ENCODE measurements around the gene POPDC2.
A peak's percentile ranks its signal among the peaks of the same experiment; 100 is the strongest.

Gene POPDC2

GRCh38 chr3:119639494-119640350 lies 20.7 kb downstream of the POPDC2 start:
- DNase-seq: peak in 1 of 5 donors; percentile 66

- peak in 1 of 5 donors; percentile 63 for DNase-seq
Observed at GRCh38 chr3:119637679-119638477, 22.5 kb downstream of the POPDC2 start.

GRCh38 chr3:119636891-119637611 lies 23.3 kb downstream of the POPDC2 start:
- DNase-seq: no peak

DNA sequence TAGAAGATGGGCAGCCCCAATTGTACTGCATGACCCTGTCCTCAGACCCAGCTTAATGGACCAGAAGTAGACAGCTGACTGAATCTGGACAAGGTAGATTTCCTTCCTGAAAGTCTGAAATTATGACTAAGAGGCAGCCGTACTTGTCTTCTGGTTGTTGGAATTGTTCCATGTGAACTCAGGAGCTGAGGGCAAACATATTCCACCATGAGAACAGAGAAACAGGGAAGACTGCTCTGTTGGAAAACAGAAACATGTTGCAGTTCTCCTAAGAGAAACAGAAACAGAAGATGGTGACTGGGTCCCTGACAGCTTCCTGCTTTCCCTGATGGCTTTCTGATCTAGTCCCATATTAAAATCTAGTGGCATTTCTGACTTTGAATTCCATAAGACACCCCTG lies 24.1 kb downstream of the POPDC2 start:
- no peak for DNase-seq

DNA sequence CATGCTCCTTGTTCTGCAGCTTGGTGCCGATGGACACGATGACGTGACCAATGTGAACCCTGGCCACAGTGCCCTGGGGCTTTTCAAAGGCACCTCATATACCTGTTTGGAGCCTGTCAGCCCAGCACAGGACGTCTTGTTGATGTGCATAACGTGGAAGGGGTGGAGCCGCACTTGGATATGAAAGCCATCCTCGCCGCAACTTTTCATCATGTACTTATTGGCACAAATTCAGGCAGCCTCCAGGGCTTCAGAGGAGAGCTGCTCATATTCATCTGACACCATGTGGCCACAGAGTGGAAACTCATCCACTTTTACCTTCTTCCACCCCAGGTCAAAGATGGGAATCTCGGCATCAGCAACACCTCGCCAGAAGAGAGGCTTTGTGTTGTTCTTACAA lies 24.7 kb downstream of the POPDC2 start:
- DNase-seq: no peak

DNA sequence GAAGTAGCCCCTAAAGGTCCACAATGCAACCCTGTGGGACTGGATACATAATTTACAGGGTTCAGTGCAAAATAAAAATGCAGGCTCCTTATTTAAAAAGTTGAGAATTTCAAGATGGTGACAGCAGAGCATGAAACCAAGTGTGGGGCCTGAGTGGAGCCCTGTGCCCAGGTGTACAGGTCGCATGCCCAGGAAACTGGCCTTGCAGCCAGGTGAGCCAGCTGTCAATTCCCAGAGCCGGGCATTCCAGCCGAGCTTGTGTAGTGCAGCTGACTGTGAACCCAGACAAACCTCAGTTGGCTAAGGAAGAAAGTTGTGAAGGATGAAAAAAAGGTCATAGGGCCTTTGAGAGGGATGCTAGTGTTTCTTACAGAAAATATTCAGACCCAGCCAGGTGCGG lies 27.6 kb downstream of the POPDC2 start:
- no peak for DNase-seq

DNA sequence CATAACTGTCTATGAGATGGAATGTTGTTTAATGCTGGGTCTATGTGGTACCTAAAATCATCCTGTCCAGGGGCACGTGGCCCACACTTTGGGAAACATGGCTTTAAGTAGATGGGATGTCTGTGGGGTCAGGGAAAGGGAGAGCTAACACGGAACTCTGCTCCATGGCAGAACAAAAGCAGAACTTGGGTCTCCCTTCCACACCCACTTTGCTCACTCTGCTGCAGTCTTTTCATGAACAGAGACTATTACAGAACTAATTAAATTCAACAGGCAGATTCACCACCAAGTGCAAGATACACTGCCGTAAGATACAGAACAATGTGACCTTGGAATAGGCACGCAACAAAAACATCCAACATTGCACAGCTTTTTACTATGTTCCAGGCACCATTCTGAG lies 28.2 kb downstream of the POPDC2 start:
- DNase-seq: no peak

- no peak for DNase-seq
Observed at GRCh38 chr3:119631516-119631915, 28.9 kb downstream of the POPDC2 start.

DNA sequence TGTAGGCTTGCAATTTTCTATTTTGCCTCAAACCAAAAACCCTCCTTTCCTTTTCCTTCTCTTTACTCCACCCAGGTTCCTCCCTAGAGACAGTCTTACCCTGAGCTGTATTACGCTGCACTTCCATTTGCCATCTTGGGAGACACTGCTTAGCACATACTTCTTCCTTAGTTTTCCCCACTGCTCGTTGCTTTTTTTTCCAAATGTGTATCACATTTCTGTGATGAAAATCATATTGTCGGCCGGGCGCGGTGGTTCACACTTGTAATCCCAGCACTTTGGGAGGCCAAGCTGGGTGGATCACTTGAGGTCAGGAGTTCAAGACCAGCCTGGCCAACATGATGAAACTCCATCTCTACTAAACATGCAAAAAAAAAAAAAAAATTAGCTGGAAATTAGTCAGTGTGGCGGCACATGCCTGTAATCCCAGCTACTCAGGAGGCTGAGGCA lies 29.5 kb downstream of the POPDC2 start:
- no peak for DNase-seq

DNA sequence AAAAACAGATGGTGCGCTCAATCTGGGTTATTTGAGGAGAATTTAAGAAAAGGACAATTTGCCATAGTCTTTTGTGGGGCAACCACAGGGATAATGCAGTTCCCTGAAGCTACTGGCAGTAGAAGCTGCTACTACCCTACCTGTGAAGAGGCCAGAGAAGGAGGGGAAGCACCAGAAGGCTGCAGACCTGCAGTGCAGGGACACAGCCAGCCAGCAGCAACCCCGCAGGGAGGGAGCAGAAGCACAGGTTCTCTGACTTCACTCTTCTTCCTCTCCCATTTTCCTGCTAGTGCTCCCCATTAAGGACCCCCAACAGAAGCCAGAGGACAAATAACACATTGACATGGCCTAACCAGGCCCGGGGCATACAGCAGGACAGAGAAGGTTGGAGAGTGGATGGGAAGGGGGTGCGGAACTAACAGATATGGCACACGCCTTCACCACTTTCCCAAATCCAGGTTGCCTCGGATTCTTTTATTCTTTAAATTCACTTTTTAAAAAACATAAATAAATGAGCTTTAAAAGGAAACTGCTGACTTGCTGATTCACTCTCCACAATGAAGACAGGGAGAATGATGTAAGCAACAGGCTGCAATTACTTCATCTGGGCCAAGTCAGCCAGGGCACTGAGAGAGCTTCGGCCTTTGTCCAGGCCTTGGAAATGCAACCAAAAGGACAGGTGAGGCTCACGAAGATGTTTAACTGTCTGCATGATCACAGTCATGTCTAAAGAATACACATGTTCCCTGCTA lies 30.1 kb downstream of the POPDC2 start:
- peak in 1 of 5 donors; percentile 12 for DNase-seq

- DNase-seq: no peak
Observed at GRCh38 chr3:119628816-119629445, 31.5 kb downstream of the POPDC2 start.

DNA sequence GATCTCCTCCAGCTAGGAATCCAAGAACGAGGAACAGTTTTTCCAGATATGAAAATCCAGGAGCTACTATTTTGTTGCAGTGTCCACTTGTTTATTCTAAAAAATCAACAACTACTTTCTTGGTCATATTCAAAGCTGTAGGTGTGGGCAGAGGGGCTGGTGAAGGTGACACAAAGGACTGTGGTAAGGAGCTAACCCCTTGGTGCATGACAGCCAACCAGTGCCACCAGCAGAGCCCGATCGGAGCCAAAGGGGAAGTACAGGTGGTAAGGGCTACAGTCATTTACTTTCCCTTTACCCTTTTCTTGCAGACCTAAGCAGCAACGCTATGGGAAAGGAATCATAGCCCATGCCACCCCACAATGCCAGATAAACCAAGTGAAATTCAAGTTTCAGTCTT lies 32.0 kb downstream of the POPDC2 start:
- DNase-seq: peak in 1 of 5 donors; percentile 35

- DNase-seq: peak in 1 of 5 donors; percentile 19
Observed at GRCh38 chr3:119627461-119627860, 32.9 kb downstream of the POPDC2 start.

- DNase-seq: no peak
Observed at GRCh38 chr3:119626196-119626595, 34.2 kb downstream of the POPDC2 start.

DNA sequence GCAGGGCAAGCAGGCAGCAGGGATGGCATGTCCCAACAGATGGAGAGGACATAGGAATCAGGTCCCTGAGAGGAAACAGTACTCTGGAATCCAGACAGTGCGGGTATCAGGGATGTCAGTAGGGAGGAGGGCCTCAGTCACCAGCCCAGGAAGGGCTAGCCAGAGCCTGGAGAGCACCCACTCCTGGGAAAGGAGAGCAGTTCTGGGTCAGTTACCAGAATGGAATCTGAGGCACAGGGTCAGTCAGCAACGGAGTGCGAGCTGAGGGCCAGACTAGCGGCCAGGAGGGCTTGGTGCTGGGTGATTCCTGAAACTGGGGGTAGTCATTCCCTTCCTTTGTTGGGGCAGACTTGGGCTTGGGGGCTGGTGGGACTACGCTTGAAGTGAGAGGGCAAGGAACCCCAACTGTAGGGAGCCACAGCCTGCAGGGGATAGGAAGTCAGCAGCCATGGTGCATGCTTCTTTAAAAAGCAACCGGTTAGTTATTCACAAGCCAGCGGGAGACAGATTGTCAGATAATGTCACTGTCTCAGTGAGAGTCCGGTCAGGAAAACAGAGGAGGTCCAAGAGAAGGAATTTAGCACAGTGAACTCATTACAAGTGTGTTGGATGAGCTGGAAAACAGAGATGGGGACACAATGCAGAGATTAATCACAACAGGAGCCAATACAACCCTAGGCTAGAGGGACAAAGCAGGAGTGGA lies 34.8 kb downstream of the POPDC2 start:
- no peak for DNase-seq

DNA sequence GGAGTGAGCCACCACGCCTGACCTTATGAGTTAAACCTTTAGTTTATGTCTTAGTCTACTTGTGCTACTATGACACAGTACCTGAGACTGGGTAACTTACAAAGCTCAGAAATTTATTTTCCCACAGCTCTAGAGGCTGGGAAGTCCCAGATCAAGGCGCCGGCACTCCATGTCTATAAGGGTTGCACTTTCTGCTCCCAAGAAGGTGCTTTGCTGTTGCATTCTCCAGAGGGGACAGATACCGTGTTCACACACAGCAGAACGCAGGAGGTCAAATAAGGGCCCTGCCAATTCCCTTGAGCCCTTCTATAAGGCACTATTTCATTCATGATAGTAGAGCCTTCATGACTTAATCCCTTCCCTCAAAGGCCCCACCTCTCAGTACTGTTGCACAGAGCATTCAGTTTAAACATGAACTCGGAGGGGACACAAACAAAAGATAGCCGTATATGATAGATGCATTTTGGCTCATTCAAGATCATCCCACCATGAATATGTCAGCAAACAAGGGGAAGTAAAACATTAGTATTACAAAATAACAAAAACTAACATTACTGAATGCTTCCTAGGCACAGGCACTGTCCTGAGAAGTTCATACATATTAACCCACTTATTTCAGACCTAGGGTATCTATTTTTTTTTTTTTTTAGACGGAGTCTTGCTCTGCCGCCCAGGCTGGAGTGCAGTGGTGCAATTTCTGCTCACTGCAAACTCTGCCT lies 36.2 kb downstream of the POPDC2 start:
- no peak for DNase-seq

DNA sequence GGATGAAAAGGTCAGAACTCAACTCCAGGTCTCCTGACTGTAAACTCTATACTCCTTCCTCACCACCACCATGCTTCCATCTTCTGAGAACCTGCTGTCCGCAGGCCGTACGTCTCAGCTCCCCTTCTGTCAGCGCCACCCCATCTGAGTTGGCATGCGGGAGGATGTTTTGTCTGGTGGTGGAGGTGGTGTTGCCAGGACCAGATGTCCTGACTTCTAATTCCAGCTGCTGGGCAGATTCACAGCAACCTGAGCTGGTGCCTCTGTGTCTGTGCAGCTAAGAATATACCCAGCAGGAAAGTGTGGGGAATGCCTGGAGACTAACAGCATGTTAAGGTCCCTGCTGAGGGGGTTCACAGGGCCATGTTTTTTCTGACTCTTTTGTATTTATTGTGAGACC lies 39.5 kb downstream of the POPDC2 start:
- no peak for DNase-seq

DNA sequence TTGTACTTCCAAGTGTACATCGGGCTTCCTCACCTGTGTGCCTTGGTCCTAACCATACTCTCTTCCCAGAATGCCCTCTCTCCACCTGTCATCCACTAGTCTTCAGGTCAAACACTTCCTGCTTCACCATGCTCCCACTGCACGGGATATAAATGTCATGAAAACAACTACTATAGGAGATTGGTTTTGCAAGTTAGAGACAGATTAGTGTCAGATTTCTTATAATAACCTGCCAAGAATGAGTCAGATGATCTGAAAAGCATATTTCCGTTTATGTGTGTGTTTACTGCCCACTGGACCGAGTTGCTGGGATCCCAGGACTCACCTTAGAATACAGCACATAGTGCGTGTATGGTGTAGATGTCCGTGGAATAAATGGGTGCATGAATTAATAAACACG lies 41.3 kb downstream of the POPDC2 start:
- DNase-seq: no peak

DNA sequence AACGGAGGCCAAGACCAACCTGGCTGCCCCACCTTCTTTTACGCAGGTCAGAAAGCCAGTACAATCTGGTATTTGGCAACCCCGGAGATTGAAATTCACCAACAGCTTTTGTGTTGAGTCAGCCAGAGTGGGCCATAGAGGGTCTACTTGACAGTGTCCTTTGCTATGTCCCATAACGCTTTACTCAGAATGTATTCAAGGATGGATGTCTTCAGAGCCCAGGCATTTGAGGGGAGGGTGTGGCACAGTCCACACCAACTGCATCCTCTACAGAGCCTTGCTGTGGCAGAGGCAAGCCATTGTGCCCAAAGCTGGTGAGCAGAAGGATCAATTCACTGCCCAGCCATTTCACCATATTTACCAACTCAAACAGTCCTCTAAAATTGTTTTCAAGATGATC lies 44.3 kb downstream of the POPDC2 start:
- DNase-seq: no peak

GRCh38 chr3:119613872-119614271 lies 46.5 kb downstream of the POPDC2 start:
- no peak for DNase-seq

GRCh38 chr3:119613201-119613600 lies 47.2 kb downstream of the POPDC2 start:
- no peak for DNase-seq
